WTC11 (cell line): ENCODE results near the gene CIT.

ENCODE experiments used
- CREB1 ChIP-seq: sonication (generic); formaldehyde crosslinking; IDR thresholded peaks from 2 replicates; pipeline ENCODE4 v1.8.0; 2023; ENCODE audit warnings: mild to moderate bottlenecking, missing genetic modification reagents
- ESRRA ChIP-seq: sonication (generic); formaldehyde crosslinking; IDR thresholded peaks from 2 replicates; pipeline ENCODE4 v1.8.1; 2022; ENCODE audit warnings: mild to moderate bottlenecking, missing genetic modification reagents, borderline replicate concordance
- GTF2I ChIP-seq: fragments of 250-450 bp; sonication (Bioruptor Pico); conservative IDR thresholded peaks from 2 replicates; pipeline ENCODE4 v1.4.0; 2021; ENCODE audit warnings: mild to moderate bottlenecking
- NR3C1 ChIP-seq: sonication (generic); formaldehyde crosslinking; conservative IDR thresholded peaks from 2 replicates; pipeline ENCODE4 v1.8.1; 2023; ENCODE audit warnings: low read depth, mild to moderate bottlenecking, missing genetic modification reagents
- USF2 ChIP-seq: sonication (generic); formaldehyde crosslinking; IDR thresholded peaks from 2 replicates; pipeline ENCODE4 v1.8.1; 2023; ENCODE audit warnings: mild to moderate bottlenecking, missing genetic modification reagents, moderate library complexity
- ZBTB21 ChIP-seq: sonication (generic); formaldehyde crosslinking; IDR thresholded peaks from 2 replicates; pipeline ENCODE4 v1.8.1; 2023; ENCODE audit warnings: mild to moderate bottlenecking, missing genetic modification reagents, borderline replicate concordance
- ZNF317 ChIP-seq: sonication (generic); formaldehyde crosslinking; IDR thresholded peaks from 2 replicates; pipeline ENCODE4 v1.8.1; 2023; ENCODE audit warnings: low read depth, mild to moderate bottlenecking, moderate library complexity, missing genetic modification reagents, borderline replicate concordance
- ZNF416 ChIP-seq: fragments of 250-450 bp; sonication (Bioruptor Pico); IDR thresholded peaks from 2 replicates; pipeline ENCODE4 v1.9.0; 2021; ENCODE audit warnings: mild to moderate bottlenecking, inconsistent platforms
- ZNF423 ChIP-seq: fragments of 250-450 bp; sonication (Bioruptor Pico); IDR thresholded peaks from 2 replicates; pipeline ENCODE4 v2.1.2; 2022; ENCODE audit warnings: mild to moderate bottlenecking, moderate library complexity
- TF ChIP-seq, protein P1 (sequence below): sonication (generic); formaldehyde crosslinking; IDR thresholded peaks from 2 replicates; pipeline ENCODE4 v1.8.0; 2022; ENCODE audit warnings: missing genetic modification reagents
- TF ChIP-seq, protein P2 (sequence below): fragments of 200-600 bp; IDR thresholded peaks from 2 replicates; pipeline ENCODE4 v1.8.0; 2022; ENCODE audit warnings: antibody characterized with exemption
- TF ChIP-seq, protein P3 (sequence below): sonication (generic); formaldehyde crosslinking; IDR thresholded peaks from 2 replicates; pipeline ENCODE4 v1.8.0; 2023; ENCODE audit warnings: missing genetic modification reagents

- TF ChIP-seq, protein P1, sequence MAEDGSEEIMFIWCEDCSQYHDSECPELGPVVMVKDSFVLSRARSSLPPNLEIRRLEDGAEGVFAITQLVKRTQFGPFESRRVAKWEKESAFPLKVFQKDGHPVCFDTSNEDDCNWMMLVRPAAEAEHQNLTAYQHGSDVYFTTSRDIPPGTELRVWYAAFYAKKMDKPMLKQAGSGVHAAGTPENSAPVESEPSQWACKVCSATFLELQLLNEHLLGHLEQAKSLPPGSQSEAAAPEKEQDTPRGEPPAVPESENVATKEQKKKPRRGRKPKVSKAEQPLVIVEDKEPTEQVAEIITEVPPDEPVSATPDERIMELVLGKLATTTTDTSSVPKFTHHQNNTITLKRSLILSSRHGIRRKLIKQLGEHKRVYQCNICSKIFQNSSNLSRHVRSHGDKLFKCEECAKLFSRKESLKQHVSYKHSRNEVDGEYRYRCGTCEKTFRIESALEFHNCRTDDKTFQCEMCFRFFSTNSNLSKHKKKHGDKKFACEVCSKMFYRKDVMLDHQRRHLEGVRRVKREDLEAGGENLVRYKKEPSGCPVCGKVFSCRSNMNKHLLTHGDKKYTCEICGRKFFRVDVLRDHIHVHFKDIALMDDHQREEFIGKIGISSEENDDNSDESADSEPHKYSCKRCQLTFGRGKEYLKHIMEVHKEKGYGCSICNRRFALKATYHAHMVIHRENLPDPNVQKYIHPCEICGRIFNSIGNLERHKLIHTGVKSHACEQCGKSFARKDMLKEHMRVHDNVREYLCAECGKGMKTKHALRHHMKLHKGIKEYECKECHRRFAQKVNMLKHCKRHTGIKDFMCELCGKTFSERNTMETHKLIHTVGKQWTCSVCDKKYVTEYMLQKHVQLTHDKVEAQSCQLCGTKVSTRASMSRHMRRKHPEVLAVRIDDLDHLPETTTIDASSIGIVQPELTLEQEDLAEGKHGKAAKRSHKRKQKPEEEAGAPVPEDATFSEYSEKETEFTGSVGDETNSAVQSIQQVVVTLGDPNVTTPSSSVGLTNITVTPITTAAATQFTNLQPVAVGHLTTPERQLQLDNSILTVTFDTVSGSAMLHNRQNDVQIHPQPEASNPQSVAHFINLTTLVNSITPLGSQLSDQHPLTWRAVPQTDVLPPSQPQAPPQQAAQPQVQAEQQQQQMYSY: no peak
- TF ChIP-seq, protein P2, sequence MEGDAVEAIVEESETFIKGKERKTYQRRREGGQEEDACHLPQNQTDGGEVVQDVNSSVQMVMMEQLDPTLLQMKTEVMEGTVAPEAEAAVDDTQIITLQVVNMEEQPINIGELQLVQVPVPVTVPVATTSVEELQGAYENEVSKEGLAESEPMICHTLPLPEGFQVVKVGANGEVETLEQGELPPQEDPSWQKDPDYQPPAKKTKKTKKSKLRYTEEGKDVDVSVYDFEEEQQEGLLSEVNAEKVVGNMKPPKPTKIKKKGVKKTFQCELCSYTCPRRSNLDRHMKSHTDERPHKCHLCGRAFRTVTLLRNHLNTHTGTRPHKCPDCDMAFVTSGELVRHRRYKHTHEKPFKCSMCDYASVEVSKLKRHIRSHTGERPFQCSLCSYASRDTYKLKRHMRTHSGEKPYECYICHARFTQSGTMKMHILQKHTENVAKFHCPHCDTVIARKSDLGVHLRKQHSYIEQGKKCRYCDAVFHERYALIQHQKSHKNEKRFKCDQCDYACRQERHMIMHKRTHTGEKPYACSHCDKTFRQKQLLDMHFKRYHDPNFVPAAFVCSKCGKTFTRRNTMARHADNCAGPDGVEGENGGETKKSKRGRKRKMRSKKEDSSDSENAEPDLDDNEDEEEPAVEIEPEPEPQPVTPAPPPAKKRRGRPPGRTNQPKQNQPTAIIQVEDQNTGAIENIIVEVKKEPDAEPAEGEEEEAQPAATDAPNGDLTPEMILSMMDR: no peak
- no peak for TF ChIP-seq USF2 (CRISPR knock-in tag)
- no peak for TF ChIP-seq NR3C1
- no peak for TF ChIP-seq CREB1 (CRISPR knock-in tag)
- no peak for TF ChIP-seq ESRRA (CRISPR knock-in tag)
- TF ChIP-seq ZNF423 (CRISPR knock-in tag): no peak
- TF ChIP-seq ZNF317 (CRISPR knock-in tag): no peak
- no peak for TF ChIP-seq GTF2I
- TF ChIP-seq ZNF416 (CRISPR knock-in tag): no peak
- TF ChIP-seq, protein P3, sequence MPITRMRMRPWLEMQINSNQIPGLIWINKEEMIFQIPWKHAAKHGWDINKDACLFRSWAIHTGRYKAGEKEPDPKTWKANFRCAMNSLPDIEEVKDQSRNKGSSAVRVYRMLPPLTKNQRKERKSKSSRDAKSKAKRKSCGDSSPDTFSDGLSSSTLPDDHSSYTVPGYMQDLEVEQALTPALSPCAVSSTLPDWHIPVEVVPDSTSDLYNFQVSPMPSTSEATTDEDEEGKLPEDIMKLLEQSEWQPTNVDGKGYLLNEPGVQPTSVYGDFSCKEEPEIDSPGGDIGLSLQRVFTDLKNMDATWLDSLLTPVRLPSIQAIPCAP (CRISPR knock-in tag): no peak
- TF ChIP-seq ZBTB21 (CRISPR knock-in tag): no peak
These were observed 17.8 kb upstream of the CIT start for GRCh38 chr12:119894916-119895315.
